Measurements from ENCODE around the gene CRIP1.

Gene CRIP1

DNA sequence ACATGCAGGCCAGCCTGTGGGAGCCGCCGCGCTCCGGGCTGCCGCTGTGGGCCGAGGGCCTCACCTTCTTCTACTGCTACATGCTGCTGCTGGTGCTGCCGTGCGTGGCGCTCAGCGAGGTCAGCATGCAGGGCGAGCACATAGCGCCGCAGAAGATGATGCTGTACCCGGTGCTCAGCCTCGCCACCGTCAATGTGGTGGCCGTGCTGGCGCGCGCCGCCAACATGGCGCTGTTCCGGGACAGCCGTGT lies 42.6 kb downstream of the CRIP1 start:
- no peak for TF ChIP-seq CTCF (IDR thresholded peaks at IDR 0.05; ENCODE audit: extremely low read depth, missing control alignments)

DNA sequence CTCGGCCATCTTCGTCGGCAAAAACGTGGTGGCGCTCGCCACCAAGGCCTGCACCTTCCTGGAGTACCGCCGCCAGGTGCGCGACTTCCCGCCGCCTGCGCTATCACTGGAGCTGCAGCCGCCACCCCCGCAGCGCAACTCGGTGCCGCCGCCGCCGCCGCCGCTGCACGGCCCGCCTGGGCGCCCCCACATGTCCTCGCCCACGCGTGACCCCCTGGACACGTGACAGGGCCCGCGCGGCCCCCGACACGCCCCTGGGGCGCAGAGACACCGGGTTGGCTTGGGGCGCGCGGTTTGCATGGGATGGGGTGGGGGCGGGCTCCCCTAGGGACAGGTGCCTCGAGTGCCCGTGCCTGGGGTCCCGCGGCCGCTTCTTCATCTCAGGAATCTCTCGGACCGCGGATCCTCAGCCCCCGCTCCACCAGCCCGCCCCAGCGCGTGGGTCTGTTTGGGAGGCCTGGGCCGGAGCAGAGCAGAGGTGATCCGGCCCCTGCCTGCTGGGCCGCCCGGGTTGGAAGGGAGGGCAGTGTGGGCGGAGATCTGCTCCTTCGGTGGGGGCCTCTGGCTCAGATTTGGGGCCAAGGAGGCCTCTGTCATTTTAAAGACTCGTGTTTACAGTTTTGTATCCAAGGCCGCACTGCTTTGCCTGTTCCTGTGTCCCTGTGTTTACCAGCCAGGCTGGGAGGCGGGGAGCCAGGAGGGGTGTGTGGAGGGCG lies 43.0 kb downstream of the CRIP1 start:
- no peak for DNase-seq (ENCODE audit: low spot score)
- TF ChIP-seq CTCF (IDR thresholded peaks at IDR 0.05; ENCODE audit: extremely low read depth, missing control alignments): no peak

More for the DNA sequence above, 42.6 kb downstream of the CRIP1 start:
- DNase-seq (ENCODE audit: low spot score): peak; percentile 65

DNA sequence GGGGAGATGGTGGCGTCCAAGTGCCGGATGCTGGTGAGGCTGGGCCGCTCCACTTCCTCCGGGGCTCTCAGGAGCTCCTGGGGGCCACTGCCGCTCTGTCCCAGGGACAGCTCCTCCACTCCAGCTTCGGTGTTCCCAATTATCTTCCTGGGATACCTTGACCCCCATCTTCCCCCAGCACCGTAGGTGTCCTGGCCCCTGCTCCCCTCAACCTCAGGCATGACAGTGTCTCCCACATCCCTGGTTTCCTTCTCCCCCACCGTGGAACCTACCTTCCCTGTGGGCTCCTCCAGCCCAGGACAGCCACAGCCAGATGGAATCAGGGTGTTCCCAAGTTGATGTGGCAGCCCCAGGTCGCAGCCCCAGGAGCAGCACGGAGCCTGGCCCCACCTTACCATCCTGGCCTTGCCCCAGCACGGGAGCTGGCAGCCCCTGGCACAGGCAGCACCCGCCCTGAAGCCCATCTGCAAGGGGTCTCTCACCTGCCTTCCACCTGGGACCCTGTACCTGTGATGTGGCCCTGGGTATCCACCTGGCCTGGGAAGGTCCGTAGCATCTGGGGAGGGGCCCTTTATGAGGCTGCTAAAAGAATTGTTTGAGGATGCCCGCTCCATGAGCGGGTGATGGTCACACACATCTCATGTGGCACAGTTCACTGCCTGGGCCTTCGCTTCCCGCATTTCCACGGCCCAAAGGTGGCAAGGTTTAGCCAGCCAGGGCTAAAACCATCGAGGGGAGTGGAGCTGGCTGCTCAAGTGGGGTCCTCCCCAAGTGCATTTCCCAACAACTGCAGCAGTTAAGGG lies 43.8 kb downstream of the CRIP1 start:
- TF ChIP-seq CTCF (IDR thresholded peaks at IDR 0.05; ENCODE audit: extremely low read depth, missing control alignments): no peak
- peak; percentile 64 for DNase-seq (ENCODE audit: low spot score)

GRCh38 chr14:105531088-105531893 lies 44.6 kb downstream of the CRIP1 start:
- no peak for TF ChIP-seq CTCF (IDR thresholded peaks at IDR 0.05; ENCODE audit: extremely low read depth, missing control alignments)

GRCh38 chr14:105531894-105532623 lies 45.4 kb downstream of the CRIP1 start:
- no peak for DNase-seq (ENCODE audit: low spot score)
- TF ChIP-seq CTCF (IDR thresholded peaks at IDR 0.05; ENCODE audit: extremely low read depth, missing control alignments): no peak

More at GRCh38 chr14:105531088-105531893, 44.6 kb downstream of the CRIP1 start:
- DNase-seq (ENCODE audit: low spot score): no peak

GRCh38 chr14:105532735-105533141 lies 46.1 kb downstream of the CRIP1 start:
- DNase-seq (ENCODE audit: low spot score): peak; percentile 85

More at GRCh38 chr14:105532735-105533141, 46.1 kb downstream of the CRIP1 start:
- TF ChIP-seq CTCF (IDR thresholded peaks at IDR 0.05; ENCODE audit: extremely low read depth, missing control alignments): peak; percentile 37
